Choroid plexus epithelial cell (primary cell): ENCODE measurements around the gene C6.

Experiments used
- DNase-seq: peaks from one replicate; pipeline ENCODE4 v3.0.0-alpha.2; 2010; ENCODE audit warnings: low read depth
- H3K4me3 ChIP-seq: 2 replicates; pipeline ENCODE4 v1.5.1; 2011; ENCODE audit warnings: low read depth, mild to moderate bottlenecking, control low read depth, low read length, moderate library complexity
- CTCF ChIP-seq: conservative IDR thresholded peaks from 2 replicates; pipeline ENCODE4 v1.5.1; 2011; ENCODE audit warnings: low read depth, mild to moderate bottlenecking, control low read depth, inconsistent platforms, low read length, moderate library complexity

C6 gene

GRCh38 chr5:41157272-41157894 lies 55.9 kb downstream of the C6 start:
- no peak for TF ChIP-seq CTCF
- H3K4me3 ChIP-seq: no peak overlapping the region
- DNase-seq: peak; percentile 36

- TF ChIP-seq CTCF: no peak
- DNase-seq: peak; percentile 70
- H3K4me3 ChIP-seq: no peak overlapping the region
Observed at GRCh38 chr5:41156739-41157138, 56.6 kb downstream of the C6 start.

- DNase-seq: peak; percentile 54
- no peak overlapping the region for H3K4me3 ChIP-seq
- TF ChIP-seq CTCF: no peak
Observed at GRCh38 chr5:41154491-41154890, 58.8 kb downstream of the C6 start.

GRCh38 chr5:41151564-41151963 lies 61.8 kb downstream of the C6 start:
- no peak for TF ChIP-seq CTCF
- no peak overlapping the region for H3K4me3 ChIP-seq
- peak; percentile 12 for DNase-seq

- no peak for TF ChIP-seq CTCF
- H3K4me3 ChIP-seq: no peak overlapping the region
- DNase-seq: no peak
Observed at GRCh38 chr5:41148448-41148847, 64.9 kb downstream of the C6 start.

- TF ChIP-seq CTCF: no peak
- DNase-seq: no peak
- no peak overlapping the region for H3K4me3 ChIP-seq
Observed at GRCh38 chr5:41145306-41145705, 68.0 kb downstream of the C6 start.

GRCh38 chr5:41143131-41143901 lies 70.0 kb downstream of the C6 start:
- no peak overlapping the region for H3K4me3 ChIP-seq
- TF ChIP-seq CTCF: no peak
- no peak for DNase-seq
